ENCODE results near the gene STN1. TPM values are rescaled to one million over a fixed set of nuclear protein-coding genes. Genes with fewer than 3 reads are reported as not detected.

Gene STN1
- 28.1 and 42.4 TPM in 2 replicates for total RNA-seq (2012; rRNA removed)

- H3K9me3 ChIP-seq (replicated peaks; ENCODE audit: low read length) = no peaks in the 10 kb centered on the region
- H3K9ac ChIP-seq (ENCODE audit: low read depth, low read length) = peak within 1 kb of the TSS; percentile 90
- H3K4me3 ChIP-seq (ENCODE audit: low read length) = peak within 1 kb of the TSS; percentile 79
- H3K36me3 ChIP-seq (ENCODE audit: insufficient read depth, low read length) = peaks cover 12% of the 10 kb centered on the region
- H3K4me2 ChIP-seq (ENCODE audit: low read length) = peak within 1 kb of the TSS; percentile 93
- peaks cover 27% of the 10 kb centered on the region for H3K4me1 ChIP-seq (ENCODE audit: control insufficient read depth, insufficient read depth, low read length)
- H3K27me3 ChIP-seq (ENCODE audit: control insufficient read depth, insufficient read depth, low read length) = no peaks in the 10 kb centered on the region
These were observed at the start of gene STN1 for GRCh38 chr10:103918053-103918846. Gene STN1 (minus strand): TSS chr10:103918184. CDS start chr10:103917594, 590 bp downstream.

GRCh38 chr10:103967448-103968071, 49.6 kb upstream of the STN1 start:
- peaks cover 16% of the 10 kb centered on the region for H3K4me1 ChIP-seq (ENCODE audit: control insufficient read depth, insufficient read depth, low read length)
- H3K9ac ChIP-seq (ENCODE audit: low read depth, low read length) = peak overlapping the region; percentile 86
- peak overlapping the region; percentile 78 for H3K4me3 ChIP-seq (ENCODE audit: low read length)
- H3K36me3 ChIP-seq (ENCODE audit: insufficient read depth, low read length) = no peaks in the 10 kb centered on the region
- H3K9me3 ChIP-seq (replicated peaks; ENCODE audit: low read length) = no peaks in the 10 kb centered on the region
- no peaks in the 10 kb centered on the region for H3K27me3 ChIP-seq (ENCODE audit: control insufficient read depth, insufficient read depth, low read length)
- H3K4me2 ChIP-seq (ENCODE audit: low read length) = peak overlapping the region; percentile 89

GRCh38 chr10:103966671-103967447, 48.9 kb upstream of the STN1 start, which contains the start of gene SLK:
Gene SLK (plus strand): TSS chr10:103967140. CDS start chr10:103967746, 606 bp downstream.
- peak within 1 kb of the TSS; percentile 89 for H3K4me2 ChIP-seq (ENCODE audit: low read length)
- H3K4me3 ChIP-seq (ENCODE audit: low read length) = peak within 1 kb of the TSS; percentile 78
- H3K36me3 ChIP-seq (ENCODE audit: insufficient read depth, low read length) = no peaks in the 10 kb centered on the region
- no peaks in the 10 kb centered on the region for H3K27me3 ChIP-seq (ENCODE audit: control insufficient read depth, insufficient read depth, low read length)
- no peaks in the 10 kb centered on the region for H3K9me3 ChIP-seq (replicated peaks; ENCODE audit: low read length)
- H3K4me1 ChIP-seq (ENCODE audit: control insufficient read depth, insufficient read depth, low read length) = peaks cover 16% of the 10 kb centered on the region
- H3K9ac ChIP-seq (ENCODE audit: low read depth, low read length) = peak within 1 kb of the TSS; percentile 86

- no peaks in the 10 kb centered on the region for H3K36me3 ChIP-seq (ENCODE audit: insufficient read depth, low read length)
- no peak overlapping the region for H3K9ac ChIP-seq (ENCODE audit: low read depth, low read length)
- H3K9me3 ChIP-seq (replicated peaks; ENCODE audit: low read length) = no peaks in the 10 kb centered on the region
- H3K4me3 ChIP-seq (ENCODE audit: low read length) = no peak overlapping the region
- H3K4me2 ChIP-seq (ENCODE audit: low read length) = no peak overlapping the region
- H3K4me1 ChIP-seq (ENCODE audit: control insufficient read depth, insufficient read depth, low read length) = no peaks in the 10 kb centered on the region
- H3K27me3 ChIP-seq (ENCODE audit: control insufficient read depth, insufficient read depth, low read length) = no peaks in the 10 kb centered on the region
These were observed 42.1 kb upstream of the STN1 start for GRCh38 chr10:103960103-103960502.

GRCh38 chr10:103958996-103959395, 41.0 kb upstream of the STN1 start:
- no peaks in the 10 kb centered on the region for H3K27me3 ChIP-seq (ENCODE audit: control insufficient read depth, insufficient read depth, low read length)
- no peak overlapping the region for H3K9ac ChIP-seq (ENCODE audit: low read depth, low read length)
- H3K36me3 ChIP-seq (ENCODE audit: insufficient read depth, low read length) = no peaks in the 10 kb centered on the region
- no peaks in the 10 kb centered on the region for H3K9me3 ChIP-seq (replicated peaks; ENCODE audit: low read length)
- H3K4me3 ChIP-seq (ENCODE audit: low read length) = no peak overlapping the region
- H3K4me2 ChIP-seq (ENCODE audit: low read length) = no peak overlapping the region
- no peaks in the 10 kb centered on the region for H3K4me1 ChIP-seq (ENCODE audit: control insufficient read depth, insufficient read depth, low read length)

GRCh38 chr10:103954543-103954942, 36.6 kb upstream of the STN1 start:
- H3K9ac ChIP-seq (ENCODE audit: low read depth, low read length) = no peak overlapping the region
- no peaks in the 10 kb centered on the region for H3K36me3 ChIP-seq (ENCODE audit: insufficient read depth, low read length)
- H3K27me3 ChIP-seq (ENCODE audit: control insufficient read depth, insufficient read depth, low read length) = no peaks in the 10 kb centered on the region
- H3K4me3 ChIP-seq (ENCODE audit: low read length) = no peak overlapping the region
- H3K4me1 ChIP-seq (ENCODE audit: control insufficient read depth, insufficient read depth, low read length) = no peaks in the 10 kb centered on the region
- H3K9me3 ChIP-seq (replicated peaks; ENCODE audit: low read length) = no peaks in the 10 kb centered on the region
- H3K4me2 ChIP-seq (ENCODE audit: low read length) = no peak overlapping the region

GRCh38 chr10:103951942-103952341, 34.0 kb upstream of the STN1 start:
- Histone ChIP-seq H3K4me3 (ENCODE audit: low read length) (no peak overlapping the region), H3K27me3 (ENCODE audit: control insufficient read depth, insufficient read depth, low read length) (no peaks in the 10 kb centered on the region), H3K4me1 (ENCODE audit: control insufficient read depth, insufficient read depth, low read length) (no peaks in the 10 kb centered on the region), H3K4me2 (ENCODE audit: low read length) (no peak overlapping the region), H3K36me3 (ENCODE audit: insufficient read depth, low read length) (no peaks in the 10 kb centered on the region), H3K9me3 (replicated peaks; ENCODE audit: low read length) (no peaks in the 10 kb centered on the region), H3K9ac (ENCODE audit: low read depth, low read length) (no peak overlapping the region)

- Histone ChIP-seq H3K4me1 (ENCODE audit: control insufficient read depth, insufficient read depth, low read length) (no peaks in the 10 kb centered on the region), H3K27me3 (ENCODE audit: control insufficient read depth, insufficient read depth, low read length) (no peaks in the 10 kb centered on the region), H3K9me3 (replicated peaks; ENCODE audit: low read length) (no peaks in the 10 kb centered on the region), H3K36me3 (ENCODE audit: insufficient read depth, low read length) (no peaks in the 10 kb centered on the region), H3K4me3 (ENCODE audit: low read length) (no peak overlapping the region), H3K4me2 (ENCODE audit: low read length) (no peak overlapping the region), H3K9ac (ENCODE audit: low read depth, low read length) (no peak overlapping the region)
These were observed 33.2 kb upstream of the STN1 start for GRCh38 chr10:103951183-103951582.

GRCh38 chr10:103949728-103950127, 31.7 kb upstream of the STN1 start:
- Histone ChIP-seq H3K4me3 (ENCODE audit: low read length) (no peak overlapping the region), H3K9me3 (replicated peaks; ENCODE audit: low read length) (no peaks in the 10 kb centered on the region), H3K4me2 (ENCODE audit: low read length) (no peak overlapping the region), H3K27me3 (ENCODE audit: control insufficient read depth, insufficient read depth, low read length) (no peaks in the 10 kb centered on the region), H3K9ac (ENCODE audit: low read depth, low read length) (no peak overlapping the region), H3K4me1 (ENCODE audit: control insufficient read depth, insufficient read depth, low read length) (no peaks in the 10 kb centered on the region), H3K36me3 (ENCODE audit: insufficient read depth, low read length) (no peaks in the 10 kb centered on the region)

- Histone ChIP-seq H3K4me2 (ENCODE audit: low read length) (no peak overlapping the region), H3K27me3 (ENCODE audit: control insufficient read depth, insufficient read depth, low read length) (no peaks in the 10 kb centered on the region), H3K36me3 (ENCODE audit: insufficient read depth, low read length) (no peaks in the 10 kb centered on the region), H3K9me3 (replicated peaks; ENCODE audit: low read length) (no peaks in the 10 kb centered on the region), H3K4me3 (ENCODE audit: low read length) (no peak overlapping the region), H3K9ac (ENCODE audit: low read depth, low read length) (no peak overlapping the region), H3K4me1 (ENCODE audit: control insufficient read depth, insufficient read depth, low read length) (no peaks in the 10 kb centered on the region)
These were observed 30.0 kb upstream of the STN1 start for GRCh38 chr10:103947799-103948516.

- no peaks in the 10 kb centered on the region for H3K27me3 ChIP-seq (ENCODE audit: control insufficient read depth, insufficient read depth, low read length)
- no peaks in the 10 kb centered on the region for H3K36me3 ChIP-seq (ENCODE audit: insufficient read depth, low read length)
- no peaks in the 10 kb centered on the region for H3K4me1 ChIP-seq (ENCODE audit: control insufficient read depth, insufficient read depth, low read length)
- no peak overlapping the region for H3K9ac ChIP-seq (ENCODE audit: low read depth, low read length)
- no peak overlapping the region for H3K4me2 ChIP-seq (ENCODE audit: low read length)
- no peaks in the 10 kb centered on the region for H3K9me3 ChIP-seq (replicated peaks; ENCODE audit: low read length)
- no peak overlapping the region for H3K4me3 ChIP-seq (ENCODE audit: low read length)
These were observed 24.9 kb upstream of the STN1 start for GRCh38 chr10:103942866-103943265.
